ENCODE measurements around the gene WFIKKN1. TPM values are rescaled to one million over a fixed set of nuclear protein-coding genes. Genes with fewer than 3 reads are reported as not detected.

WFIKKN1 gene
- total and polyA plus RNA-seq, 2 of the 13 experiments (the other 11 are each of a cell fraction or from before 2014, with no cell fraction given): 1.7 to 4.9 TPM

- no peak for TF ChIP-seq ARNTL (CRISPR knock-in tag; IDR thresholded peaks at IDR 0.05)
- TF ChIP-seq PREB (CRISPR knock-in tag; IDR thresholded peaks at IDR 0.05): no peak
- TF ChIP-seq ZNF782 (CRISPR knock-in tag; IDR thresholded peaks at IDR 0.05; ENCODE audit: borderline replicate concordance): no peak
- TF ChIP-seq JDP2 (CRISPR knock-in tag; IDR thresholded peaks at IDR 0.05; ENCODE audit: borderline replicate concordance): no peak
- no peak for TF ChIP-seq FOXA3 (CRISPR knock-in tag; IDR thresholded peaks at IDR 0.05)
- TF ChIP-seq FOSL2 (CRISPR knock-in tag; IDR thresholded peaks at IDR 0.05): no peak
- no peak for TF ChIP-seq PRDM4 (CRISPR knock-in tag; IDR thresholded peaks at IDR 0.05; ENCODE audit: borderline replicate concordance)
Observed at GRCh38 chr16:668519-669171, 37.9 kb downstream of the WFIKKN1 start (continued).

GRCh38 chr16:669666-670065 lies 38.9 kb downstream of the WFIKKN1 start:
- ATAC-seq (no peak), DNase-seq (ENCODE audit: low spot score) (no peak), FAIRE-seq (no peak)
- TF ChIP-seq ZNF891 (CRISPR knock-in tag; IDR thresholded peaks at IDR 0.05) (no peak), KDM5B (CRISPR knock-in tag; IDR thresholded peaks at IDR 0.05; ENCODE audit: borderline replicate concordance) (no peak; the same call in 1 of the 2 replicates), AGO2 (optimal IDR thresholded peaks at IDR 0.05; ENCODE audit: low read depth, low read length) (peak; percentile 17), GFI1 (CRISPR knock-in tag; IDR thresholded peaks at IDR 0.05; ENCODE audit: borderline replicate concordance) (no peak), SNAPC5 (CRISPR knock-in tag; IDR thresholded peaks at IDR 0.05; ENCODE audit: borderline replicate concordance) (no peak), BRD4 (CRISPR knock-in tag; IDR thresholded peaks at IDR 0.05) (0 out of 2 replicates have a peak, but pooled peaks have one; percentile 24)
- in situ Hi-C loops (cut with HindIII; ENCODE audit: extremely low pct_ligation_motif_present, low pct_unique_long_range_greater_than_20kb) (no loop called here), intact Hi-C loops (cut with micrococcal nuclease; ENCODE audit: unreplicated experiment) (no loop called here)
- peaks cover 24% of the 10 kb centered on the region for H3K4me1 ChIP-seq (ENCODE audit: insufficient read depth, low read length)
- H3K4me2 ChIP-seq (ENCODE audit: low read depth, low read length): peak overlapping the region; percentile 92
- ChIA-PET POLR2A (no interaction called here), CTCF (ENCODE audit: low intra/inter-chr PET ratio, low total read pairs) (no interaction called here)
- no peaks in the 10 kb centered on the region for H3K27me3 ChIP-seq (ENCODE audit: control insufficient read depth in 1 of 2, insufficient read depth in 2 of 2, low read length in 2 of 2)
- H3K4me3 ChIP-seq (replicated peaks in 1 of 3; ENCODE audit: insufficient read depth in 1 of 3, low read depth in 2 of 3, low read length in 3 of 3): peak overlapping the region in 2 of 3 experiments; percentile 87 to 96; a peak in 2 of 6 replicates
- peak overlapping the region; percentile 93 for H3K9ac ChIP-seq (ENCODE audit: insufficient read depth, low read depth, low read length)
- H4K20me1 ChIP-seq (ENCODE audit: insufficient read depth, low read length): no peaks in the 10 kb centered on the region
- H3K9me3 ChIP-seq (ENCODE audit: low read length): no peaks in the 10 kb centered on the region
- WGBS (ENCODE audit: low lambda C conversion rate): 94% methylated on average over 2 of the region's 13 CpGs
- no peak overlapping the region for H3K27ac ChIP-seq (ENCODE audit: extremely low read length, insufficient read depth, low read length)
- peaks cover 17% of the 10 kb centered on the region for H3K79me2 ChIP-seq (ENCODE audit: insufficient read depth, low read length)
- no TSS peak for BruUV-seq (replicated peaks)
- H3K36me3 ChIP-seq (replicated peaks in 1 of 2; ENCODE audit: control insufficient read depth in 1 of 2, insufficient read depth in 2 of 2, low read length in 2 of 2): peaks cover 22 to 42% of the 10 kb centered on the region in 2 experiments; a peak in 4 of 5 replicates
- no peak overlapping the region for H2AFZ ChIP-seq (ENCODE audit: low read length)
